ENCODE data around the gene OR11H6.
"Not testable (repeated sequence)": the region's sequence is repeated elsewhere in the genome, so short reads cannot be mapped to it uniquely, and the experiment has no call there.

The OR11H6 gene, protein sequence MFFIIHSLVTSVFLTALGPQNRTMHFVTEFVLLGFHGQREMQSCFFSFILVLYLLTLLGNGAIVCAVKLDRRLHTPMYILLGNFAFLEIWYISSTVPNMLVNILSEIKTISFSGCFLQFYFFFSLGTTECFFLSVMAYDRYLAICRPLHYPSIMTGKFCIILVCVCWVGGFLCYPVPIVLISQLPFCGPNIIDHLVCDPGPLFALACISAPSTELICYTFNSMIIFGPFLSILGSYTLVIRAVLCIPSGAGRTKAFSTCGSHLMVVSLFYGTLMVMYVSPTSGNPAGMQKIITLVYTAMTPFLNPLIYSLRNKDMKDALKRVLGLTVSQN

DNA sequence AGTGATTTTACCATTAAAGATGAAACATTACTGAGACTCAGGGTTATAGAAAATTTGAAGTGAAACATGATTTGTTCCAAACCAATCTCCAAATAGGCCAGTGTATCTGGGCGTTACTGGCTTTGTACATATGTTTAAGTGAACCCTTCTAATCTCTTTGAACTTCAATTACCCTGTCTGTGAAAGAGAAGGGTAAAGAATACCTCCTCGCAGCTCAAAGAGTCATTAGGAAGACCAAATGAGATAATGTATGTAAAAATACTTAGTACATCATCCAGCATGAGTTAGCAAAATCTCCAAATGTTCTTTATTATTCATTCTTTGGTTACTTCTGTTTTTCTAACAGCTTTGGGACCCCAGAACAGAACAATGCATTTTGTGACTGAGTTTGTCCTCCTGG lies at the start of gene OR11H6:
OR11H6 (plus strand) TSS at position 301 of the 400 bp plus-strand sequence; CDS start at position 301, 0 bp downstream.
- DNase-seq (ENCODE audit: low read depth) = no peak

DNA sequence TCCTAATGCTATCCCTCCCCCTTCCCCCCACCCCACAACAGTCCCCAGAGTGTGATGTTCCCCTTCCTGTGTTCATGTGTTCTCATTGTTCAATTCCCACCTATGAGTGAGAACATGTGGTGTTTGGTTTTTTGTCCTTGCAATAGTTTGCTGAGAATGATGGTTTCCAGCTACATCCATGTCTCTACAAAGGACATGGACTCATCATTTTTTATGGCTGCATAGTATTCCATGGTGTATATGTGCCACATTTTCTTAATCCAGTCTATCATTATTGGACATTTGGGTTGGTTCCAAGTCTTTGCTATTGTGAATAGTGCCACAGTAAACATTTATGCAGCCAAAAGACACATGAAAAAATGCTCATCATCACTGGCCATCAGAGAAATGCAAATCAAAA lies 49.3 kb upstream of the OR11H6 start:
- DNase-seq (ENCODE audit: low read depth) = not testable (repeated sequence)

GRCh38 chr14:20176330-20176729 lies 47.2 kb upstream of the OR11H6 start:
- no peak for DNase-seq (ENCODE audit: low read depth)

GRCh38 chr14:20177433-20177974 lies 46.0 kb upstream of the OR11H6 start:
- DNase-seq (ENCODE audit: low read depth) = no peak

DNA sequence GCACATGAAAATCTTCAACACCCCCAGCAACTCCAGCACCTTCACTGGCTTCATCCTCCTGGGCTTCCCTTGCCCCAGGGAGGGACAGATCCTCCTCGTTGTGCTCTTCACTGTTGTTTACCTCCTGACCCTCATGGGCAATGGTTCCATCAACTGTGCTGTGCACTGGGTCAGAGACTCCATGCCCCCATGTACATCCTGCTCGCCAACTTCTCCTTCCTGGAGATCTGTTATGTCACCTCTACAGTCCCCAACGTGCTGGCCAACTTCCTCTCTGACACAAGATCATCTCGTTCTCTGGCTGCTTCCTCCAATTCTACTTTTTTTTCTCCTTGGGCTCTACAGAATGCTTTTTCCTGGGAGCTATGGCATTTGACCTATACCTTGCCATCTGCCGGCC lies 44.3 kb upstream of the OR11H6 start:
- no peak for DNase-seq (ENCODE audit: low read depth)

- DNase-seq (ENCODE audit: low read depth) = no peak
Measured at GRCh38 chr14:20179880-20180279, 43.6 kb upstream of the OR11H6 start.

DNA sequence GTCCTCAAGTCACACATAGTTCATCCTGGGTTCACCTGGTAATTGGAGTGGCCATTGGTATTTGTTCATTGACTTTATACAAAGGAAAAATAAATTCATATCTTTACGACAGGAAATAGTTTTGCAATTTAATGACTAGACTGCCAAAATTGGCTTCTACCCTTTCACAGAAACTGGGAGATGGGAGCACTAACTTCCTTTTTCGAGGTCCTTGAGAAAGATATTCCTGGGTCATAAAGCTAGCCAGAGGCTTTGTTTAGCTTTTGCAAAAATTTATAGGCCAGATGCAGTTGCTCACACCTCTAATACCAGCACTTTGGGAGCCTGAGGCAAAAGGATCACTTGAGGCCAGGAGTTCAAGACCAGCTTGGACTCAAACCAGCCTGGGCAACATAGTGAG lies 43.0 kb upstream of the OR11H6 start:
- no peak for DNase-seq (ENCODE audit: low read depth)

- no peak for DNase-seq (ENCODE audit: low read depth)
Measured at GRCh38 chr14:20184181-20184580, 39.3 kb upstream of the OR11H6 start.

DNA sequence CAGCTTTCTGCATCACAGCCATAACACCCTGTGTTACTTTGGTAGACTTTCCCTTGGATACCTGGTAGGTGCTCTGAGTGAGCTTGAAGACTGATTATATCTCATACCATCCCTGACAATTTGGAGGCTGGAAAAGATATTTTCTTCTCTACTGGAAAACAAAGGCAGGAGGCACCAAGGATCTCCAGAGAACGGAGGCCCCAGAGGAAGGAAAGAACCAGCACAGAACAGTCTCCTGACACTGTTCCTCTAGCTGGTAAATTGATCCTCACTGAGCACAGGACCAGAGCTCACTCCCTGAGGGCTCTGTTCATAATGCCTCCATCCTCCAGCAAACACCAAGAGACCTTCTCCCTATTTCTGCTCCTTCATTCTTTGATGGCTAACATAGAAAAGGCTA lies 32.9 kb upstream of the OR11H6 start, which contains the start of gene OR11G2:
OR11G2 (plus strand) TSS at position 301 of the 400 bp plus-strand sequence. CDS start 6,542 bp downstream, outside the sequence.
- no peak for DNase-seq (ENCODE audit: low read depth)

- DNase-seq (ENCODE audit: low read depth) = no peak
Measured at GRCh38 chr14:20191396-20191795, 32.1 kb upstream of the OR11H6 start.

DNA sequence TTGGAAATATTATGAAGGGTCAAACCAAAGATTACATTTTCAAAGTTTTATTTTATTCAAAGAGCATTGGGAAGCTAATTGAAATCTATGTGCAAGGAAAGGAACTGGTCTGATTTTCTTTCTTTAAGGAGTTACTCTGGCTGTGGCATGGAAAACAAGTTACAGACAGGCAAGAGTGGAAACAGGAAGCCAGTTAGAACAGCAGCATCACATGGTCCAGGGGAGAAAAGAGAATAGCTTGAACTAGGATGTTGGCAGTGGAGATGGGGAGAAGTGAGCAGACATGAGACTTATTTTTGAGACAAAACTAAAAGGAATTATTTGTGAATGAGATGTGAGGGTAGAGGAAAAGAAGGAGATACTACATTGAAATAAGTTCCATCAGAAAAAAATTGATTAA lies 29.4 kb upstream of the OR11H6 start:
- DNase-seq (ENCODE audit: low read depth) = no peak

- DNase-seq (ENCODE audit: low read depth) = not testable (repeated sequence)
Measured at GRCh38 chr14:20195170-20195569, 28.3 kb upstream of the OR11H6 start.

GRCh38 chr14:20195911-20196310 lies 27.6 kb upstream of the OR11H6 start:
- no peak for DNase-seq (ENCODE audit: low read depth)

GRCh38 chr14:20197459-20197858 lies 26.1 kb upstream of the OR11H6 start:
- DNase-seq (ENCODE audit: low read depth) = no peak

DNA sequence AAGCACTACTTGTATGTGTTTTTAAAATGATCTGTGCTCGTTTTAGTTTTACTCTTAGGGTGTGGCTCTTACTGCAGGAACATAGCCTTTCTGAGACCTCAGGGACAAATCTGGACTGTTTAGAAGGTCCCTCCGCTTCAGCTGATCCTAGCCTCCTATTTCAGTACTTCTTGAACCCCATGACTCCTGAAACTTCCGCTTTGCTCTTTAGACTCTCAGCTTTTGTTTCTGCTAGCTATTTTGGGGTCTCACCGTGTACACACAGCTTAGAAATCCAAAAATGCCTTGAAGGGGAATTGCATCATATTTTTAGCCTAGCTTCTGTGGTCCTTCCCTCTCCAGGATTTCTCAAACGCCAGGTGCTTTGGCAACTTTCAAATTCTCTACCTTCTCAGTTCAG lies 24.5 kb upstream of the OR11H6 start:
- DNase-seq (ENCODE audit: low read depth) = no peak

GRCh38 chr14:20204721-20205120 lies 18.8 kb upstream of the OR11H6 start:
- DNase-seq (ENCODE audit: low read depth) = no peak

- DNase-seq (ENCODE audit: low read depth) = no peak
Measured at GRCh38 chr14:20209595-20209994, 13.9 kb upstream of the OR11H6 start.

- DNase-seq (ENCODE audit: low read depth) = not testable (repeated sequence)
Measured at GRCh38 chr14:20212406-20212805, 11.1 kb upstream of the OR11H6 start.

DNA sequence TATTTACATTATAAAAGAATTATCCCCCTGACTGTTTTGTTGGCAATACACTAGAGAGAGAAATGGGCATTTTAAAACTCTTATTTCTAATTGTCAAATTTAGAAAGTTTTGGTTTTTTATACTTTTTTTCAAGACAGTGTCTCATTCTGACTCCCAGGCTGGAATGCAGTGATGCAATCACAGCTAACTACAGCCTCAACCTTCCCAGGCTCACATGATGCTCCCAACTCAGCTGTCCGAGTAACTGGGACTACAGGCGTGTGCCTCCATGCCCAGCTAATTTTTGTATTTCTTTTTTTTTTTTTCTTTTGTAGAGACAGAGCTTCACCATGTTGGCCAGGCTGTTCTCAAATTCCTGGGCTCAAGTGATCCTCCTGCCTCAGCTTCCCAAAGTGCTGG lies 8.3 kb upstream of the OR11H6 start:
- DNase-seq (ENCODE audit: low read depth) = no peak

DNA sequence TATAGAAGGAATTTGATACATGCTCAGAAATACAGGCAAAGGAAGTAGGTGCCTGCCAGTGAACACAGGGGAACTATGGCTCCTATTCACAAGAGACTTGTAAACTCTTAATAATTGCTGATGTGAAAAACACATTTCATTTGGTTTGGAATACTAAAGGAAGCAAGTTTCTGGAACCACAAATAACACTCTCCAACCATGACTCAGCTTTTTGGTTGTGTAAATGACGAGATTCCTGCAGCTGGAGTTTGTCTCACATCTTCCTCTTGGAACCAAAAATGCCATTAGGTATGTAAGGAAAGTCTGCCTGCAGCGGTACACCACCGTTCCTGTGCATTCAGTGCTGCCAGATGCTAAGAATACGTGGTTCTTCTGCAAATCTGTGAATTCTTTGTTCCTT lies 4.5 kb upstream of the OR11H6 start:
- DNase-seq (ENCODE audit: low read depth) = no peak

DNA sequence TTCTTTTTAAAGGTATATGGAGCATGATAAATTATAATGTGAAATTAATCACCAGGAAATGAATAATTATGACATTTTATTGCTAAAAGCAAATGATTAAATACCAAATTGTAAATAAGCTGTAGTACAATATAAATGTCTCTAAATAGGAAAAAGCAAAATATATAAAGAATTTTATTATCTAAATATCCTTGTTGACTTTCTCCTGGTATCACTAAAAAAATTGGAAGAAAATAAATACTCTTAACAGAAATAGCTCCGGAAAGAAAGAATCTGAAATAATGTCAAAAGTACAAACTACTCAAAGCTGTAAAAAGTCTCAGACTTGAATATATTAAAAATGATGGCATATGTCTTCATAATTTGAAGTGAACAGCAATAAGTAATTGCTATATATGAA lies 5.2 kb downstream of the OR11H6 start, which contains the start of gene OR11H7:
OR11H7 (plus strand) TSS at position 301 of the 400 bp plus-strand sequence.
- DNase-seq (ENCODE audit: low read depth) = no peak

GRCh38 chr14:20235415-20235814 lies 11.9 kb downstream of the OR11H6 start:
- DNase-seq (ENCODE audit: low read depth) = not testable (repeated sequence)

DNA sequence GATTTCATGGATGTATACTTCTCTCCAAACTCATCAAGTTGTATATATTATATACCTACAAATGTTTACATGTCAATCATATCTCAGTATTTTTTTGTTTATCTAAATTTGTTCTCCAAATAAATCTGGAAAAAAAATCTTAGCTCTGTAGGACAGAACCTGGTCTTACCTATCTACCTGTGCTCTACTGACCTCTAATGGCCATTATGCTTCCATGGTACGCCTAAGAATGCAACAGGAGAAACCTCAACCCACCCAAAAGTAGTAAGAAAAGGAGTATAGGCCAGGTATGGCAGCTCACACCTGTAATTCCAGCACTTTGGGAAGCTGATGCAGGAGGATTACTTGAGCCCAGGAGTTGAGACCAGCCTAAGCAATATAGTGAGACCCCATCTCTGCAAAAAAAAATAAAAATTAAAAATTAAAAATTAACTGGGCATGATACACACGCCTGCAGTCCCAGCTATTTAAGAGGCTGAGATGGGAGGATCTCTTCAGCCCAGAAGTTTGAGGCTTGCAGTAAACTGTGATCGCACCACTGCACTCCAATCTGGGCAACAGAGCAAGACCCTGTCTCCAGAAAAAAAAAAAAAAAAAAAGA lies 24.2 kb downstream of the OR11H6 start:
- no peak for DNase-seq (ENCODE audit: low read depth)

All from stimulated activated CD8-positive, alpha-beta memory T cell treated with anti-CD3 and anti-CD28 coated beads, Interleukin-12 subunit alpha, Interleukin-12 subunit beta, amount 100 ng/mL, for 1 hour (primary cell).